Renal pelvis (tissue), 12 donors: Measurements from ENCODE around the gene IL2RA. TPM values are rescaled to one million over a fixed set of nuclear protein-coding genes. Genes with fewer than 3 reads are reported as not detected.
"Not testable (repeated sequence)": the region's sequence is repeated elsewhere in the genome, so short reads cannot be mapped to it uniquely, and the experiment has no call there.

Experiments
- DNase-seq: peaks from one replicate; pipeline ENCODE4 v3.0.0-alpha.2; 2013
- long read RNA-seq, 16 experiments: transcript quantifications; one replicate each; lab custom pipeline, GENCODE V29; 2026
- polyA plus RNA-seq, 3 donors: library from polyadenylated mRNA; unstranded; fragments of 120-200 nt; gene quantifications; one replicate each; pipeline ENCODE4 v1.2.1, GENCODE V29; 2013; ENCODE audit not compliant: insufficient read length in 3 of 3

The IL2RA gene
- polyA plus RNA-seq, result not detected
- long read RNA-seq, donor 1, result 0 reads
- long read RNA-seq, donor 2, result 0 reads
- long read RNA-seq, donor 3, result 0 reads
- long read RNA-seq, donor 4, partial matches to known transcripts, result 148 of 148 reads
- long read RNA-seq, donor 4, other reads (novel, unspliced or antisense), result 0 of 148 reads
- long read RNA-seq, donor 5, result 0 reads
- long read RNA-seq, donor 6, result 0 reads
- long read RNA-seq, donor 7, result 0 reads
- long read RNA-seq, donor 8, result 0 reads
- long read RNA-seq, donor 9, result 0 reads
- long read RNA-seq, donor 10, result 0 reads
- long read RNA-seq, donor 11, partial matches to known transcripts, result 53 of 114 reads
- long read RNA-seq, donor 11, other reads (novel, unspliced or antisense), result 61 of 114 reads
- long read RNA-seq, donor 12, result 0 reads
- long read RNA-seq, donor 13, result 0 reads
- long read RNA-seq, donor 14, result 0 reads
- long read RNA-seq, donor 15, result 0 reads
- long read RNA-seq, donor 16, result 0 reads

- no peak for DNase-seq
Measured at GRCh38 chr10:6062101-6062771, at the start of gene IL2RA. Gene IL2RA (minus strand): TSS chr10:6062367. CDS start chr10:6062151, 216 bp downstream.

- DNase-seq, result no peak
Measured at GRCh38 chr10:6110136-6110535, 48.0 kb upstream of the IL2RA start.

GRCh38 chr10:6109444-6109775, 47.2 kb upstream of the IL2RA start:
- no peak for DNase-seq

GRCh38 chr10:6108631-6109443, 46.7 kb upstream of the IL2RA start:
- peak; percentile 29 for DNase-seq

GRCh38 chr10:6108072-6108471, 45.9 kb upstream of the IL2RA start:
- DNase-seq, result no peak

GRCh38 chr10:6107616-6108015, 45.4 kb upstream of the IL2RA start:
- not testable (repeated sequence) for DNase-seq

- no peak for DNase-seq
Measured at GRCh38 chr10:6103591-6103990, 41.4 kb upstream of the IL2RA start.

- no peak for DNase-seq
Measured at GRCh38 chr10:6102128-6102527, 40.0 kb upstream of the IL2RA start.

GRCh38 chr10:6101181-6101580, 39.0 kb upstream of the IL2RA start:
- DNase-seq, result peak; percentile 41

GRCh38 chr10:6100370-6100769, 38.2 kb upstream of the IL2RA start:
- no peak for DNase-seq

GRCh38 chr10:6098156-6098555, 36.0 kb upstream of the IL2RA start:
- DNase-seq, result no peak

GRCh38 chr10:6097063-6097462, 34.9 kb upstream of the IL2RA start:
- DNase-seq, result no peak

GRCh38 chr10:6095810-6096570, 33.8 kb upstream of the IL2RA start:
- peak; percentile 11 for DNase-seq

- no peak for DNase-seq
Measured at GRCh38 chr10:6092731-6093130, 30.6 kb upstream of the IL2RA start.

GRCh38 chr10:6091630-6092029, 29.5 kb upstream of the IL2RA start:
- no peak for DNase-seq

- peak; percentile 42 for DNase-seq
Measured at GRCh38 chr10:6089334-6090219, 27.4 kb upstream of the IL2RA start.

GRCh38 chr10:6088721-6089333, 26.7 kb upstream of the IL2RA start, which contains the start of gene RBM17:
Gene RBM17 (plus strand): TSS chr10:6089034. CDS start chr10:6097066, 8,032 bp downstream.
- peak; percentile 96 for DNase-seq

GRCh38 chr10:6086375-6087233, 24.4 kb upstream of the IL2RA start:
- DNase-seq, result peak; percentile 91
